MCF 10A (cell line): ENCODE results near the gene PPP1CC. TPM values are rescaled to one million over a fixed set of nuclear protein-coding genes. Genes with fewer than 3 reads are reported as not detected.
A peak's percentile ranks its signal among the peaks of the same experiment; 100 is the strongest.

Experiments used
- BruUV-seq: library from RNA; stranded (reverse); fragments of 400-500 nt; replicated peaks from 2 replicates; lab custom pipeline; 2021; lab: Mats Ljungman, UMichigan
- CTCF ChIA-PET: fragments of 300-600 bp; sonication (Branson Sonifier 250); formaldehyde crosslinking; extraction: SDS; loops from one replicate; lab custom pipeline; 2021; ENCODE audit warnings: antibody characterized with exemption, inconsistent platforms; lab: Yijun Ruan, JAX
- POLR2A ChIA-PET: fragments of 300-600, 350-650 bp; sonication (Branson Sonifier 250); formaldehyde crosslinking; extraction: SDS; loops from one replicate; lab custom pipeline; 2020; ENCODE audit warnings: antibody characterized with exemption, inconsistent platforms; lab: Yijun Ruan, JAX
- DNase-seq: peaks from one replicate; pipeline ENCODE4 v3.0.0-alpha.2; 2018; ENCODE audit not compliant: unreplicated experiment
- H3K27ac Mint-ChIP-seq: one replicate; pipeline ENCODE4 v1.8.0; 2022; ENCODE audit warnings: mild to moderate bottlenecking, low read depth, mixed read lengths; ENCODE audit not compliant: unreplicated experiment
- H3K27me3 Mint-ChIP-seq: one replicate; pipeline ENCODE4 v1.8.0; 2022; ENCODE audit warnings: mixed read lengths; ENCODE audit not compliant: insufficient read depth, unreplicated experiment
- H3K36me3 Mint-ChIP-seq: one replicate; pipeline ENCODE4 v1.8.0; 2022; ENCODE audit warnings: mild to moderate bottlenecking, moderate library complexity, mixed read lengths; ENCODE audit not compliant: insufficient read depth, unreplicated experiment
- H3K4me1 Mint-ChIP-seq: one replicate; pipeline ENCODE4 v1.8.0; 2022; ENCODE audit warnings: mixed read lengths; ENCODE audit not compliant: insufficient read depth, unreplicated experiment
- H3K4me3 Mint-ChIP-seq: one replicate; pipeline ENCODE4 v1.8.0; 2022; ENCODE audit warnings: mild to moderate bottlenecking, moderate library complexity, mixed read lengths; ENCODE audit not compliant: unreplicated experiment
- H3K9me3 Mint-ChIP-seq: one replicate; pipeline ENCODE4 v1.8.0; 2022; ENCODE audit warnings: mixed read lengths; ENCODE audit not compliant: unreplicated experiment
- CTCF ChIP-seq: fragments of 200-600 bp; IDR thresholded peaks from one replicate; pipeline ENCODE4 v1.8.0; 2022; ENCODE audit warnings: antibody characterized with exemption, mild to moderate bottlenecking; ENCODE audit not compliant: unreplicated experiment
- intact Hi-C: fragments of 100-400 bp; cut with micrococcal nuclease; formaldehyde crosslinking; loops from 2 replicates; pipeline ENCODE4 v1.14.1; 2022
- total RNA-seq: library from RNA; stranded (reverse); gene quantifications from 2 replicates; pipeline ENCODE4 v1.2.3, GENCODE V29; 2022

Gene PPP1CC
- total RNA-seq, 1 experiment from 2014 or later, result 94.6 TPM

GRCh38 chr12:110708917-110709316 is 33.8 kb downstream of the PPP1CC start:
- Mint-ChIP-seq H3K36me3 (no peaks in the 10 kb centered on the region), H3K4me1 (no peaks in the 10 kb centered on the region), H3K27ac (no peak overlapping the region), H3K27me3 (no peaks in the 10 kb centered on the region), H3K4me3 (no peak overlapping the region), H3K9me3 (no peaks in the 10 kb centered on the region)
- no peak for TF ChIP-seq CTCF
- no peak for DNase-seq
- ChIA-PET POLR2A (interaction anchor here (0.6 to 1.2 kb wide), 2 partner anchors 10 to 1659 kb away, joined by 4 read pairs; no protein-coding TSS in a partner anchor), CTCF (interaction anchor here (0.6 to 0.9 kb wide), 3 partner anchors 17 to 1304 kb away, joined by 3 read pairs; partner anchors contain the start of gene TMEM116)
- intact Hi-C loops, result no loop called here
- BruUV-seq, result no TSS peak

GRCh38 chr12:110705309-110705708 is 37.4 kb downstream of the PPP1CC start:
- BruUV-seq, result no TSS peak
- CTCF ChIA-PET, result interaction anchor here (0.6 to 1.3 kb wide), 14 partner anchors 9 to 1657 kb away, joined by 3 to 16 read pairs (median 3); no protein-coding TSS in a partner anchor
- TF ChIP-seq CTCF, result no peak
- no peak for DNase-seq
- Mint-ChIP-seq H3K27me3 (no peaks in the 10 kb centered on the region), H3K36me3 (no peaks in the 10 kb centered on the region), H3K4me1 (no peaks in the 10 kb centered on the region), H3K27ac (no peak overlapping the region), H3K4me3 (no peak overlapping the region), H3K9me3 (no peaks in the 10 kb centered on the region)
- intact Hi-C loops, result loop anchor here (2.0 kb wide), 1 partner anchor 121 kb away; no protein-coding TSS in a partner anchor
- POLR2A ChIA-PET, result interaction anchor here (1.0 to 1.7 kb wide), 3 partner anchors 9 to 16 kb away, joined by 4 read pairs; no protein-coding TSS in a partner anchor

- H3K27ac Mint-ChIP-seq, result no peak overlapping the region
- no peaks in the 10 kb centered on the region for H3K9me3 Mint-ChIP-seq
- no peak overlapping the region for H3K4me3 Mint-ChIP-seq
- no TSS peak for BruUV-seq
- ChIA-PET POLR2A (interaction anchor here (1.0 to 1.7 kb wide), 3 partner anchors 9 to 15 kb away, joined by 4 read pairs; no protein-coding TSS in a partner anchor), CTCF (interaction anchor here (0.6 to 1.3 kb wide), 17 partner anchors 10 to 1658 kb away, joined by 3 to 16 read pairs (median 3); no protein-coding TSS in a partner anchor)
- H3K27me3 Mint-ChIP-seq, result no peaks in the 10 kb centered on the region
- peak; percentile 30 for TF ChIP-seq CTCF
- no peaks in the 10 kb centered on the region for H3K4me1 Mint-ChIP-seq
- DNase-seq, result peak; percentile 46
- no peaks in the 10 kb centered on the region for H3K36me3 Mint-ChIP-seq
- intact Hi-C loops, result loop anchor here (2.0 kb wide), 1 partner anchor 122 kb away; no protein-coding TSS in a partner anchor
Measured at GRCh38 chr12:110704750-110705149, 37.9 kb downstream of the PPP1CC start.

GRCh38 chr12:110704231-110704630 is 38.5 kb downstream of the PPP1CC start:
- Mint-ChIP-seq H3K4me1 (no peaks in the 10 kb centered on the region), H3K36me3 (no peaks in the 10 kb centered on the region), H3K9me3 (no peaks in the 10 kb centered on the region), H3K27me3 (no peaks in the 10 kb centered on the region), H3K27ac (no peak overlapping the region), H3K4me3 (no peak overlapping the region)
- ChIA-PET CTCF (interaction anchor here (0.6 to 1.3 kb wide), 10 partner anchors 10 to 255 kb away, joined by 3 to 16 read pairs (median 4); no protein-coding TSS in a partner anchor), POLR2A (interaction anchor here (1.0 to 1.7 kb wide), 3 partner anchors 10 to 15 kb away, joined by 4 read pairs; no protein-coding TSS in a partner anchor)
- intact Hi-C loops, result loop anchor here (2.0 kb wide), 1 partner anchor 123 kb away; no protein-coding TSS in a partner anchor
- no peak for TF ChIP-seq CTCF
- no TSS peak for BruUV-seq
- DNase-seq, result no peak
